OCI-LY7 (cell line): ENCODE data around the gene DACT3.

ENCODE experiments used
- CTCF ChIP-seq: fragments of 200-600 bp; sonication (generic); conservative IDR thresholded peaks from 2 replicates; pipeline ENCODE4 v1.5.1; 2014; ENCODE audit warnings: mild to moderate bottlenecking, antibody characterized with exemption, low read length, moderate library complexity, mixed read lengths
- EZH2phosphoT487 ChIP-seq: fragments of 200-600 bp; sonication (generic); IDR thresholded peaks from 2 replicates; pipeline ENCODE4 v1.6.1; 2018; ENCODE audit warnings: low read depth, borderline replicate concordance, mild to moderate bottlenecking, mixed run types, antibody characterized with exemption, low read length, moderate library complexity, mixed read lengths

- TF ChIP-seq CTCF: 0 out of 2 replicates have a peak, but pooled peaks have one; percentile 35
- TF ChIP-seq EZH2phosphoT487: no peak
Measured at GRCh38 chr19:46660551-46661019, 397 bp downstream of the DACT3 start.
